Endothelial cell of umbilical vein (primary cell): ENCODE results near the gene FMNL3. TPM values are rescaled to one million over a fixed set of nuclear protein-coding genes. Genes with fewer than 3 reads are reported as not detected.

ENCODE experiments used
- BruUV-seq: library from RNA; stranded (reverse); fragments of 400-500 nt; replicated peaks from 2 replicates; lab custom pipeline; 2021; lab: Mats Ljungman, UMichigan
- CTCF ChIA-PET: fragments of 300-600, 350-600 bp; sonication (Branson Sonifier 250); formaldehyde crosslinking; loops from one replicate; lab custom pipeline; 2021; ENCODE audit warnings: antibody characterized with exemption, inconsistent platforms; lab: Charles Lee
- POLR2A ChIA-PET: fragments of 300-600, 350-600 bp; sonication (Branson Sonifier 250); formaldehyde crosslinking; loops from one replicate; lab custom pipeline; 2021; ENCODE audit warnings: antibody characterized with exemption, inconsistent platforms; lab: Charles Lee
- DNase-seq: peaks from one replicate; pipeline ENCODE4 v3.0.0-alpha.2; 2011; ENCODE audit warnings: low read depth, low spot score
- FAIRE-seq: peaks from 2 replicates; lab custom pipeline; 2011; peaks lifted over from hg19 to GRCh38; lab: Jason Lieb, UNC
- H2AFZ ChIP-seq: 2 replicates; pipeline ENCODE4 v1.6.0; 2012; ENCODE audit warnings: low read depth, low read length, control low read depth, inconsistent platforms
- H3K27ac ChIP-seq: 2 replicates; pipeline ENCODE4 v1.5.1; 2011; ENCODE audit warnings: low read depth, mild to moderate bottlenecking, control low read depth, low read length, moderate library complexity; ENCODE audit not compliant: insufficient read depth
- H3K27me3 ChIP-seq, 2 experiments: 2 replicates each; pipeline versions ENCODE4 v1.6.0 to v1.6.1; 2011; ENCODE audit warnings: low read length in 2 of 2, mixed read lengths in 1 of 2; ENCODE audit not compliant: control insufficient read depth in 2 of 2, insufficient read depth in 2 of 2
- H3K36me3 ChIP-seq, 2 experiments: 2 replicates in 1 of 2; 3 replicates in 1 of 2; pipeline ENCODE4 v1.5.1; 2011; ENCODE audit warnings: low read length in 2 of 2, mild to moderate bottlenecking in 1 of 2, moderate library complexity in 1 of 2; ENCODE audit not compliant: control insufficient read depth in 2 of 2, insufficient read depth in 2 of 2; ENCODE audit errors: extremely low read depth in 1 of 2
- H3K4me1 ChIP-seq: 3 replicates; pipeline ENCODE4 v1.5.1; 2011; ENCODE audit warnings: mild to moderate bottlenecking, low read length; ENCODE audit not compliant: control insufficient read depth, insufficient read depth; ENCODE audit errors: extremely low read depth
- H3K4me2 ChIP-seq: 2 replicates; pipeline ENCODE4 v1.6.1; 2011; ENCODE audit warnings: low read length, control low read depth, mixed read lengths; ENCODE audit not compliant: insufficient read depth
- H3K4me3 ChIP-seq, 3 experiments: fragments of 200-600 bp in 1 of 3; sonication (generic), shearing (Covaris generic) in 1 of 3; replicated peaks in 1 of 3; 2 replicates each; pipeline ENCODE4 v1.5.1; 2011 to 2016; ENCODE audit warnings: control low read depth in 3 of 3, low read length in 3 of 3, mild to moderate bottlenecking in 2 of 3, inconsistent platforms in 1 of 3, low read depth in 1 of 3, moderate library complexity in 1 of 3; ENCODE audit not compliant: insufficient read depth in 1 of 3
- H3K79me2 ChIP-seq: 2 replicates; pipeline ENCODE4 v1.6.0; 2012; ENCODE audit warnings: low read length, inconsistent platforms; ENCODE audit not compliant: control insufficient read depth, insufficient read depth
- H3K9ac ChIP-seq: replicated peaks from 2 replicates; pipeline ENCODE3; 2011; ENCODE audit warnings: low read length, control low read depth; ENCODE audit not compliant: insufficient read depth; ENCODE audit errors: extremely low read depth
- H3K9me1 ChIP-seq: replicated peaks from 3 replicates; pipeline ENCODE4 v1.6.0; 2011; ENCODE audit warnings: mild to moderate bottlenecking, low read length; ENCODE audit not compliant: control insufficient read depth, insufficient read depth; ENCODE audit errors: extremely low read depth
- H3K9me3 ChIP-seq: replicated peaks from 2 replicates; pipeline ENCODE4 v1.5.1; 2012; ENCODE audit warnings: low read length, inconsistent platforms; ENCODE audit not compliant: control insufficient read depth, insufficient read depth
- H4K20me1 ChIP-seq: replicated peaks from 2 replicates; pipeline ENCODE3; 2011; ENCODE audit warnings: mild to moderate bottlenecking, low read length; ENCODE audit not compliant: control insufficient read depth, insufficient read depth; ENCODE audit errors: extremely low read depth
- CTCF ChIP-seq, 2 donors: IDR thresholded peaks; 1 replicate in 1 of 2; 2 replicates in 1 of 2; pipeline ENCODE4 v1.5.1; 2011; ENCODE audit warnings: low read length in 2 of 2, mild to moderate bottlenecking in 2 of 2, moderate library complexity in 2 of 2, control low read depth in 1 of 2, inconsistent platforms in 1 of 2, low read depth in 1 of 2; ENCODE audit not compliant: insufficient read depth in 1 of 2; ENCODE audit errors: extremely low read depth in 1 of 2
- EZH2 ChIP-seq: IDR thresholded peaks from 2 replicates; pipeline ENCODE4 v1.6.1; 2012; ENCODE audit warnings: borderline replicate concordance, low read depth, mild to moderate bottlenecking, moderate library complexity, low read length, inconsistent platforms; ENCODE audit not compliant: severe bottlenecking
- FOS ChIP-seq: IDR thresholded peaks from 2 replicates; pipeline ENCODE4 v1.6.1; 2011; ENCODE audit warnings: mild to moderate bottlenecking, low read length, moderate library complexity, borderline replicate concordance; ENCODE audit not compliant: insufficient read depth
- JUN ChIP-seq: IDR thresholded peaks from 2 replicates; pipeline ENCODE4 v1.6.1; 2011; ENCODE audit warnings: borderline replicate concordance, low read depth; ENCODE audit not compliant: insufficient read length, insufficient read depth
- MYC ChIP-seq: IDR thresholded peaks from one replicate; pipeline ENCODE4 v1.6.1; 2011; ENCODE audit warnings: mild to moderate bottlenecking, low read depth, low read length
- POLR2AphosphoS5 ChIP-seq: IDR thresholded peaks from 2 replicates; pipeline ENCODE4 v1.6.1; 2012; ENCODE audit warnings: low read depth, mild to moderate bottlenecking, control low read depth, low read length, moderate library complexity; ENCODE audit not compliant: insufficient read depth
- dilution Hi-C: fragments of 300-500 bp; cut with MboI; formaldehyde crosslinking; loops from one replicate; pipeline ENCODE4 v1.15.0; 2019; ENCODE audit warnings: low sequenced_read_pairs; ENCODE audit not compliant: extremely low pct_ligation_motif_present
- intact Hi-C: fragments of 100-400 bp; cut with micrococcal nuclease; formaldehyde crosslinking; loops from one replicate; pipeline ENCODE4 v1.10.0; 2022
- polyA plus RNA-seq, 4 experiments: library from polyadenylated mRNA; depleted of rRNA in 3 of 4; stranded (reverse) in 3 of 4; unstranded in 1 of 4; fragments of >200 nt; gene quantifications; 2 replicates each; pipeline versions ENCODE4 v1.2.1 to v1.2.3, GENCODE V29; 2011 to 2012; ENCODE audit warnings: missing spikeins in 1 of 4
- total RNA-seq: library from RNA; stranded (reverse); gene quantifications from 2 replicates; pipeline ENCODE4 v1.2.3, GENCODE V29; 2021

Gene FMNL3
- total and polyA plus RNA-seq, 2 donors (not counting 3 experiments of a cell fraction or from before 2014, with no cell fraction given), result 35.1 to 93.3 TPM

- Histone ChIP-seq H3K27ac (no peak overlapping the region), H3K9ac (no peak overlapping the region), H3K9me1 (no peaks in the 10 kb centered on the region), H3K4me1 (peaks cover 12% of the 10 kb centered on the region), H3K4me3 (no peak overlapping the region), H4K20me1 (no peaks in the 10 kb centered on the region), H3K9me3 (no peaks in the 10 kb centered on the region), H2AFZ (no peak overlapping the region), H3K4me2 (no peak overlapping the region), H3K79me2 (no peaks in the 10 kb centered on the region), H3K27me3 (no peaks in the 10 kb centered on the region), H3K36me3 (no peaks in the 10 kb centered on the region)
- POLR2A ChIA-PET, result no interaction called here
- FAIRE-seq (no peak), DNase-seq (no peak)
- dilution Hi-C loops, result no loop called here
- no peak for TF ChIP-seq MYC
- no peak for TF ChIP-seq JUN
- no peak for TF ChIP-seq POLR2AphosphoS5
- no peak for TF ChIP-seq CTCF (IDR thresholded peaks at IDR 0.05; ENCODE audit: extremely low read depth in 1 of 2, insufficient read depth in 1 of 2, low read depth in 1 of 2, low read length in 2 of 2)
- TF ChIP-seq FOS, result no peak
- no peak for TF ChIP-seq EZH2
- no TSS peak for BruUV-seq
- intact Hi-C loops, result loop anchor here (5.0 kb wide), 1 partner anchor 192 kb away; the partner anchor contains the start of gene NCKAP5L
- CTCF ChIA-PET, result interaction anchor here (0.6 to 4.6 kb wide), 13 partner anchors 8 to 561 kb away, joined by 3 to 59 read pairs (median 13); partner anchors contain the start of genes FMNL3 and PRPF40B
Measured at GRCh38 chr12:49635656-49636055, 71.5 kb downstream of the FMNL3 start.
